Measurements from ENCODE around the gene RNF149.
"Not testable (repeated sequence)": the region's sequence is repeated elsewhere in the genome, so short reads cannot be mapped to it uniquely, and the experiment has no call there.

The RNF149 gene

GRCh38 chr2:101253703-101254450 lies 54.6 kb downstream of the RNF149 start:
- TF ChIP-seq CTCF (IDR thresholded peaks at IDR 0.05; ENCODE audit: insufficient read depth, low read depth, low read length, missing control alignments), result no peak
- DNase-seq (ENCODE audit: low read depth), result peak; percentile 35
- peak overlapping the region; percentile 78 for H3K4me3 ChIP-seq (ENCODE audit: low read length)

GRCh38 chr2:101253013-101253702 lies 55.3 kb downstream of the RNF149 start:
- no peak for TF ChIP-seq CTCF (IDR thresholded peaks at IDR 0.05; ENCODE audit: insufficient read depth, low read depth, low read length, missing control alignments)
- peak overlapping the region; percentile 78 for H3K4me3 ChIP-seq (ENCODE audit: low read length)
- peak; percentile 78 for DNase-seq (ENCODE audit: low read depth)

GRCh38 chr2:101252408-101253012 lies 56.0 kb downstream of the RNF149 start, which contains the start of gene CNOT11:
Gene CNOT11 (plus strand): TSS chr2:101252886. CDS start chr2:101252965, 79 bp downstream.
- DNase-seq (ENCODE audit: low read depth), result peak; percentile 98
- TF ChIP-seq CTCF (IDR thresholded peaks at IDR 0.05; ENCODE audit: insufficient read depth, low read depth, low read length, missing control alignments), result no peak
- peak within 1 kb of the TSS; percentile 78 for H3K4me3 ChIP-seq (ENCODE audit: low read length)

- peak; percentile 88 for DNase-seq (ENCODE audit: low read depth)
- H3K4me3 ChIP-seq (ENCODE audit: low read length), result peak overlapping the region; percentile 72
- TF ChIP-seq CTCF (IDR thresholded peaks at IDR 0.05; ENCODE audit: insufficient read depth, low read depth, low read length, missing control alignments), result peak; percentile 88
Observed at GRCh38 chr2:101251844-101252407, 56.6 kb downstream of the RNF149 start.

GRCh38 chr2:101251246-101251781 lies 57.2 kb downstream of the RNF149 start:
- not testable (repeated sequence) for H3K4me3 ChIP-seq (ENCODE audit: low read length); DNase-seq (ENCODE audit: low read depth)

GRCh38 chr2:101249826-101250225 lies 58.7 kb downstream of the RNF149 start:
- no peak for DNase-seq (ENCODE audit: low read depth)
- TF ChIP-seq CTCF (IDR thresholded peaks at IDR 0.05; ENCODE audit: insufficient read depth, low read depth, low read length, missing control alignments), result no peak
- H3K4me3 ChIP-seq (ENCODE audit: low read length), result no peak overlapping the region

GRCh38 chr2:101248756-101249155 lies 59.7 kb downstream of the RNF149 start:
- H3K4me3 ChIP-seq (ENCODE audit: low read length); DNase-seq (ENCODE audit: low read depth): not testable (repeated sequence)

- DNase-seq (ENCODE audit: low read depth); H3K4me3 ChIP-seq (ENCODE audit: low read length): not testable (repeated sequence)
Observed at GRCh38 chr2:101245468-101245867, 63.0 kb downstream of the RNF149 start.

- not testable (repeated sequence) for H3K4me3 ChIP-seq (ENCODE audit: low read length); DNase-seq (ENCODE audit: low read depth)
Observed at GRCh38 chr2:101244899-101245298, 63.6 kb downstream of the RNF149 start.

GRCh38 chr2:101244373-101244772 lies 64.1 kb downstream of the RNF149 start:
- H3K4me3 ChIP-seq (ENCODE audit: low read length), result not testable (repeated sequence)
- DNase-seq (ENCODE audit: low read depth), result peak; percentile 68
